Panc1 (cell line): ENCODE measurements around the gene ARPC1B. TPM values are rescaled to one million over a fixed set of nuclear protein-coding genes. Genes with fewer than 3 reads are reported as not detected.

Source experiments
- ATAC-seq: fragments of 200-7000 bp; cut with Tn5 transposase; 2 replicates; pipeline ENCODE4 v1.9.1; 2020; ENCODE audit warnings: mild to moderate bottlenecking, moderate library complexity
- BruUV-seq: library from RNA; stranded (reverse); fragments of 400-500 nt; replicated peaks from 2 replicates; lab custom pipeline; 2021; lab: Mats Ljungman, UMichigan
- CTCF ChIA-PET: fragments of 300-600 bp; sonication (Branson Sonifier 250); formaldehyde crosslinking; loops from one replicate; lab custom pipeline; 2022; ENCODE audit warnings: antibody characterized with exemption; lab: Charles Lee
- POLR2A ChIA-PET: fragments of 300-600 bp; sonication (Branson Sonifier 250); formaldehyde crosslinking; loops from one replicate; lab custom pipeline; 2022; ENCODE audit warnings: antibody characterized with exemption; lab: Charles Lee
- DNase-seq: peaks from one replicate; pipeline ENCODE4 v3.0.0-alpha.2; 2010; ENCODE audit warnings: low read depth, low spot score
- H3K27ac ChIP-seq: 2 replicates; pipeline ENCODE4 v1.5.1; 2011; ENCODE audit warnings: mild to moderate bottlenecking, low read length, inconsistent platforms
- H3K27me3 ChIP-seq: fragments of 200-500 bp; sonication (Bioruptor generic); 2 replicates; pipeline ENCODE4 v1.6.0; 2014; ENCODE audit warnings: low read length, inconsistent platforms; ENCODE audit not compliant: control insufficient read depth, insufficient read depth
- H3K36me3 ChIP-seq: fragments of 200-500 bp; sonication (Bioruptor generic); 2 replicates; pipeline ENCODE4 v1.5.1; 2014; ENCODE audit warnings: inconsistent platforms, mild to moderate bottlenecking, low read length, moderate library complexity; ENCODE audit not compliant: control insufficient read depth, insufficient read depth
- H3K4me1 ChIP-seq: 2 replicates; pipeline ENCODE4 v1.5.1; 2011; ENCODE audit warnings: inconsistent platforms, mild to moderate bottlenecking, low read length, moderate library complexity; ENCODE audit not compliant: control insufficient read depth, insufficient read depth
- H3K4me3 ChIP-seq, 2 experiments: 2 replicates each; pipeline ENCODE4 v1.5.1; 2011 to 2012; ENCODE audit warnings: low read depth in 2 of 2, low read length in 2 of 2, mild to moderate bottlenecking in 2 of 2, inconsistent platforms in 1 of 2, moderate library complexity in 1 of 2
- H3K9me3 ChIP-seq: fragments of 200-500 bp; sonication (Bioruptor generic); 2 replicates; pipeline ENCODE4 v1.5.1; 2014; ENCODE audit warnings: low read depth, mild to moderate bottlenecking, inconsistent platforms, low read length, moderate library complexity; ENCODE audit not compliant: control insufficient read depth, insufficient read depth
- CTCF ChIP-seq: fragments of 450-650 bp; IDR thresholded peaks from 2 replicates; pipeline ENCODE4 v1.5.1; 2017; ENCODE audit warnings: mild to moderate bottlenecking
- POLR2AphosphoS5 ChIP-seq: IDR thresholded peaks from 2 replicates; pipeline ENCODE4 v1.6.1; 2012; ENCODE audit warnings: mild to moderate bottlenecking, low read depth, low read length, moderate library complexity
- REST ChIP-seq, 2 experiments: IDR thresholded peaks; 2 replicates each; pipeline ENCODE4 v1.6.1; 2011 to 2012; ENCODE audit warnings: low read depth in 2 of 2, control low read depth in 1 of 2, low read length in 1 of 2, mild to moderate bottlenecking in 1 of 2, moderate library complexity in 1 of 2; ENCODE audit not compliant: insufficient read depth in 1 of 2
- SIN3A ChIP-seq: IDR thresholded peaks from 2 replicates; pipeline ENCODE4 v1.6.1; 2012; ENCODE audit warnings: low read depth, mild to moderate bottlenecking, low read length, moderate library complexity, borderline replicate concordance; ENCODE audit not compliant: insufficient read depth
- TCF7L2 ChIP-seq: IDR thresholded peaks from 2 replicates; pipeline ENCODE4 v1.6.1; 2011; ENCODE audit warnings: mild to moderate bottlenecking, low read depth, low read length, inconsistent platforms
- in situ Hi-C: cut with HindIII; loops from 2 replicates; pipeline ENCODE4 v1.10.0; 2016; ENCODE audit warnings: low sequenced_read_pairs, low pct_unique_long_range_greater_than_20kb
- intact Hi-C: fragments of 100-400 bp; cut with micrococcal nuclease; formaldehyde crosslinking; loops from one replicate; pipeline ENCODE4 v1.10.0; 2022; ENCODE audit not compliant: unreplicated experiment
- total RNA-seq: library from RNA; stranded (reverse); gene quantifications from one replicate; pipeline ENCODE4 v1.2.1, GENCODE V29; 2021; ENCODE audit not compliant: unreplicated experiment

The ARPC1B gene
- total RNA-seq, 1 experiment from 2014 or later: 266 TPM

DNA sequence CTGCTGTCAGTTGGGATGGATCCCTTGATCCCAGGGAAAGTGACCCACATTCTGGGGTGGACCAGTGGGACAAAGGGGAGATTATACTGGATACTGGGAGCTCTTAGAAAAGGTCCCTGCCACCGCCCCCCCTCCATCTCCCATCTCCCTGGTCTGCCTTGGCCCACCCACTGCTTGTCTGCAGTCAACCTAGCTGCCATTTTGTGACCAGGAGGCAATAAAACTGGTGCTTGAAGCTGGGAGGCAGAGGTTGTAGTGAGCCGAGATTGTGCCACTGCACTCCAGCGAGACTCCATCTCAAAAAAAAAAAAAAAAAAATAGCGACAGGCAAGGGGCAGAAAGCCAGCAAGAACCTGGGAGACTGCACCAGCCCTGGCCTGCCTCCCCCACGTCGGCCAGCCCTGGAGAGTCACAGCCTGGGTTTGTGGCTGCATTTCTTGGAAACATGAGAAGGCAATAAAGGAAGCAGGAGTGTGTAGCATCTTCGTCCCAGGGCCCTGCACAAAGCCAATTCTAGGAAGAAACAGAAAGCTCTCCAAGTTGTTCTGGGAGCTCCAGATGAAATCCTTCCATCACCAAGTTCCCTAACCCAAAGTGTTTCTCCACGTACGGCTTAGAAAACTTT is 4.7 kb upstream of the ARPC1B start:
- Histone ChIP-seq H3K9me3 (no peaks in the 10 kb centered on the region), H3K4me1 (peaks cover 19% of the 10 kb centered on the region), H3K27me3 (no peaks in the 10 kb centered on the region), H3K36me3 (peaks cover 6% of the 10 kb centered on the region; the same call in 1 of the 2 replicates), H3K27ac (no peak overlapping the region), H3K4me3 (no peak overlapping the region)
- intact Hi-C loops (no loop called here), in situ Hi-C loops (no loop called here)
- DNase-seq (no peak), ATAC-seq (no peak)
- no peak for TF ChIP-seq CTCF
- TF ChIP-seq POLR2AphosphoS5: no peak
- TF ChIP-seq TCF7L2: no peak
- no peak for TF ChIP-seq SIN3A
- no peak for TF ChIP-seq REST (IDR thresholded peaks at IDR 0.05; ENCODE audit: insufficient read depth in 1 of 2, low read depth in 2 of 2, low read length in 1 of 2)
- ChIA-PET CTCF (no interaction called here), POLR2A (interaction anchor here (0.6 kb wide), 1 partner anchor 44 kb away, joined by 4 read pairs; no protein-coding TSS in a partner anchor)
- BruUV-seq: no TSS peak

DNA sequence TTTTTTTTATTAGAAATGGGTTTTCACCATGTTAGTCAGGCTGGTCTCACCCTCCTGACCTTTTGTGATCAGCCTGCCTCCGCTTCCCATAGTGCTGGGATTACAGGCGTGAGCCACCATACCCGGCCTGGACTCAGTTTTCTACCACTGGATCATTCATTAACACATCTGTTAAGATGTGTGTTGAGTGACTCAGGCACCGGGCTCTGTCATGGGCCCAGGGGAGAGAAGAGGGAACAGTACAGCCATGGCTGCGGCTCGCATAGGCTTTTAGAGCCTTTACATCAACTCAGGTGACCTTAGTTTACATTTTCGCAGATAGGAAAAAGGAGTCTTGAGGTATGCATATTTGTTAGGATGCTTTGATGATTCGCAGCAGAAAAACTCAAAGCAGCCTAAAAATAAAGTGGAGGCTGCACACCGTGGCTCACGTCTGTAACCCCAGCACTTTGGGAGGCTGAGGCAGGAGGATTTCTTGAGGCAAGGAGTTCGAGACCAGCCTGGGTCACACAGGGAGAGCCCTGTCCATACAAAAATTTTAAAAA is 3.1 kb upstream of the ARPC1B start:
- in situ Hi-C loops: no loop called here
- no TSS peak for BruUV-seq
- peaks cover 6% of the 10 kb centered on the region; the same call in 1 of the 2 replicates for H3K36me3 ChIP-seq
- H3K27me3 ChIP-seq: no peaks in the 10 kb centered on the region
- TF ChIP-seq POLR2AphosphoS5 (no peak), CTCF (no peak), SIN3A (no peak), REST (IDR thresholded peaks at IDR 0.05; ENCODE audit: insufficient read depth in 1 of 2, low read depth in 2 of 2, low read length in 1 of 2) (no peak), TCF7L2 (no peak)
- no peaks in the 10 kb centered on the region for H3K9me3 ChIP-seq
- ChIA-PET CTCF (no interaction called here), POLR2A (no interaction called here)
- H3K4me1 ChIP-seq: peaks cover 23% of the 10 kb centered on the region
- ATAC-seq (no peak), DNase-seq (no peak)
- intact Hi-C loops: no loop called here
- no peak overlapping the region for H3K4me3 ChIP-seq
- H3K27ac ChIP-seq: no peak overlapping the region
